Lower leg skin (tissue), 3 donors: ENCODE data around the gene SCGB1D1.

ENCODE experiments used
- CTCF ChIP-seq, 3 donors: fragments of 450-650 bp; IDR thresholded peaks; one replicate each; pipeline ENCODE4 v1.5.1; 2016; ENCODE audit warnings: antibody characterized with exemption in 3 of 3, mild to moderate bottlenecking in 3 of 3, moderate library complexity in 2 of 3
- POLR2A ChIP-seq, 2 donors: fragments of 450-650 bp; IDR thresholded peaks; one replicate each; pipeline ENCODE4 v1.6.1; 2016 to 2017; ENCODE audit warnings: antibody characterized with exemption in 2 of 2, mild to moderate bottlenecking in 1 of 2, moderate library complexity in 1 of 2

- no peak for TF ChIP-seq POLR2A (IDR thresholded peaks at IDR 0.05)
- no peak for TF ChIP-seq CTCF (IDR thresholded peaks at IDR 0.05)
These were observed 45.3 kb upstream of the SCGB1D1 start for GRCh38 chr11:62144641-62145255.
